AG20443 (cell line): ENCODE results near the gene WDFY1.
A peak's percentile ranks its signal among the peaks of the same experiment; 100 is the strongest.

ENCODE experiments used
- DNase-seq: peaks from one replicate; pipeline ENCODE4 v3.0.0; 2012; ENCODE audit warnings: low spot score, mixed read lengths

The WDFY1 gene

GRCh38 chr2:223856584-223856983 lies 88.6 kb downstream of the WDFY1 start:
- no peak for DNase-seq

- DNase-seq, result no peak
Measured at GRCh38 chr2:223856021-223856420, 89.1 kb downstream of the WDFY1 start.

- DNase-seq, result no peak
Measured at GRCh38 chr2:223855426-223855825, 89.7 kb downstream of the WDFY1 start.

- no peak for DNase-seq
Measured at GRCh38 chr2:223854741-223855140, 90.4 kb downstream of the WDFY1 start.

- no peak for DNase-seq
Measured at GRCh38 chr2:223853425-223853837, 91.7 kb downstream of the WDFY1 start.

- DNase-seq, result no peak
Measured at GRCh38 chr2:223852281-223852795, 92.8 kb downstream of the WDFY1 start.

GRCh38 chr2:223847410-223847809 lies 97.7 kb downstream of the WDFY1 start:
- DNase-seq, result no peak

- peak; percentile 83 for DNase-seq
Measured at GRCh38 chr2:223846515-223846914, 98.6 kb downstream of the WDFY1 start.

- no peak for DNase-seq
Measured at GRCh38 chr2:223841436-223842190, 103.5 kb downstream of the WDFY1 start.

- DNase-seq, result peak; percentile 89
Measured at GRCh38 chr2:223837287-223838061, 107.7 kb downstream of the WDFY1 start, which contains the start of gene AP1S3. Gene AP1S3 (minus strand): TSS chr2:223837582. CDS start chr2:223837450, 132 bp downstream.

- DNase-seq, result no peak
Measured at GRCh38 chr2:223835701-223836532, 109.2 kb downstream of the WDFY1 start.

- DNase-seq, result no peak
Measured at GRCh38 chr2:223834431-223834830, 110.7 kb downstream of the WDFY1 start.

- DNase-seq, result no peak
Measured at GRCh38 chr2:223832241-223832903, 112.8 kb downstream of the WDFY1 start.

- DNase-seq, result no peak
Measured at GRCh38 chr2:223829128-223829527, 116.0 kb downstream of the WDFY1 start.

- DNase-seq, result no peak
Measured at GRCh38 chr2:223828314-223828713, 116.8 kb downstream of the WDFY1 start.

- no peak for DNase-seq
Measured at GRCh38 chr2:223826995-223827394, 118.1 kb downstream of the WDFY1 start.
